IPS-20b (cell line): ENCODE measurements around the gene HOXA5.

ENCODE experiments used
- H3K27ac ChIP-seq: one replicate; pipeline ENCODE4 v1.5.1; 2013; ENCODE audit warnings: low read length
- H3K27me3 ChIP-seq: 2 replicates; pipeline ENCODE4 v1.6.1; 2013; ENCODE audit warnings: mild to moderate bottlenecking, low read length, inconsistent platforms; ENCODE audit not compliant: insufficient read depth
- H3K36me3 ChIP-seq: 2 replicates; pipeline ENCODE4 v1.6.1; 2013; ENCODE audit warnings: low read depth, mild to moderate bottlenecking, inconsistent platforms, low read length, moderate library complexity; ENCODE audit not compliant: insufficient read depth
- H3K4me1 ChIP-seq: 2 replicates; pipeline ENCODE4 v1.6.1; 2013; ENCODE audit warnings: mild to moderate bottlenecking, control low read depth, inconsistent platforms, low read length, moderate library complexity; ENCODE audit not compliant: insufficient read depth
- H3K4me3 ChIP-seq: 2 replicates; pipeline ENCODE4 v1.5.1; 2013; ENCODE audit warnings: mild to moderate bottlenecking, low read length, inconsistent platforms
- H3K9ac ChIP-seq: 2 replicates; pipeline ENCODE4 v1.6.1; 2013; ENCODE audit warnings: low read depth, mild to moderate bottlenecking, inconsistent platforms, low read length, moderate library complexity
- H3K9me3 ChIP-seq: 2 replicates; pipeline ENCODE4 v1.6.1; 2013; ENCODE audit warnings: mild to moderate bottlenecking, low read depth, low read length, inconsistent platforms; ENCODE audit not compliant: insufficient read depth

HOXA5 gene

DNA sequence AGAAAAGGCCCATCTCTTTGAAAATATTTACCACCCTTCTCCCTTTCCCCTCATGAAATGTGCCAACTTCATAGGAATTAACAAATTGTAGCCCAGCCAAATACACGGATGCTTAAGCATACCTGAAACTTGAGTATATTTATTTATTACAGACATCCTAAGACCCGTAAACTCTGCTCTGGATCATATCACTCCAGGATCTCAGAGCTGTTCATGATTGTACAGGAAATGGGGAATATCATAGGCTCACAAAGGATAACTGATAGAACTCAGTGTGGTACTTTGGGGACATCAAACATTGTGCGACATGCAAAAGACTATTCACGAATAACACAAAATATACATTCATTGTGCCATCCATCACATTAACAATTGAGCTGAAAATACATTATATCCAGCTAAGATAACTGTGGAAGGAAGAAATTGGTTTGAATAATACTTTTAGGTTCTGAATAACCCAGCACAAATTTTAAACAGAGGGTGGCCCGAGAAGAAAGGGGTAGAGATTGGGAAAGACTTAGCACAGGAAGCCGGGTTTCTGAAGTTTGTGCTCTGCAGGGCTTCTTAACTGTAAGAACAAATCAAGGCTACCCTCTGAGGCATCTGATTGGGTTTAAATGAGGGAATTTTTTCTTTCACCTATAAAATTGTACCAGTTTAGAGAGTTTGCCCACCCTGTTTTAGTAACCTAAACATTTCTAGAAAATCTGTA is 50.1 kb downstream of the HOXA5 start:
- Histone ChIP-seq H3K27ac (no peak overlapping the region), H3K4me1 (peaks cover 23% of the 10 kb centered on the region)

GRCh38 chr7:27092819-27093110 is 50.7 kb downstream of the HOXA5 start:
- no peak overlapping the region for H3K9ac ChIP-seq
- no peak overlapping the region for H3K27ac ChIP-seq
- H3K36me3 ChIP-seq, result no peaks in the 10 kb centered on the region
- peaks cover 100% of the 10 kb centered on the region for H3K27me3 ChIP-seq
- H3K9me3 ChIP-seq, result peaks cover 5% of the 10 kb centered on the region; the same call in 1 of the 2 replicates
- peaks cover 23% of the 10 kb centered on the region for H3K4me1 ChIP-seq
- H3K4me3 ChIP-seq, result no peak overlapping the region

More for the DNA sequence above, 50.1 kb downstream of the HOXA5 start:
- Histone ChIP-seq H3K9me3 (peaks cover 5% of the 10 kb centered on the region; the same call in 1 of the 2 replicates), H3K9ac (no peak overlapping the region), H3K36me3 (no peaks in the 10 kb centered on the region), H3K4me3 (no peak overlapping the region), H3K27me3 (peaks cover 100% of the 10 kb centered on the region)

DNA sequence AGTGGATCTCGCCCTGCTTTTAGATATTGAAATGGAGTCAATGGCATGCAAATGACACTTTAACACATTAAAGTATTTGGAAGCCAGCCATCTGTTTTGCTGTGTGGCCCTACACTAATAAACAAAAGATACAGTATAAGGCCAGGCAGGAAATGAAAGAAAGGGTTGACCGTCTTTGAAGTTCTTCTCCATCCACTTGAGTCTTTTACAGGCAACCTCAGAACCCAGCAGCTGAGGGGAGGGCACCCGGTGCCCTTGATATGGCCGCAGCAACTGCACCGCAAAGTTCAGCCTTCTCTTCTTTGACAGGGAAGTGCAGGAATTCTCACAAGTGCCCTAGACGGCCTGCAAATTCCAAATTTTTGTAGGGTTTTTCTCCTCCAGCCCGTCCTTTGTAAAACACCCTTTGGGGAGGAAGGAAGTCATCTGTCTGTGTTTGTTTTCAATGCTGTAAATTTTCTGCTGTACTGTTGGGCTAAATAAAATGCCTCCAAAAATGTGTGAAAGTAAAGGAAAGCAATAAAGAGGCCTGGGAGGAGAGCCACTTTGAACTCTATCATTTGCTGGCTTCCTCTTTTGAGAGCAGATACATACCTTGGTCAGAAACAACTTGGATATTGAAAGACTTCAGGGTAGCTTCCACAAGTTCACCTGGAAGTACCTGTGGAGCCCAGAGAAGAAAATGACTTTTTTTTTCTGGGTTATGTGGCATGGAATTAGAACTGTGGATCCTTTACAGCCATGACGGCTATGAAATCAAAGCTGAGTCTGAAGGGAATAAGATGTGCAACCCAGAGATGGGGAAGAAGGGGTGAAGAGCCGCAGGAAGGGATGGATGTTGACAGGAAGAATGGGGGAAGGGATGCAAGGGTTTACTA is 51.3 kb downstream of the HOXA5 start:
- Histone ChIP-seq H3K27ac (no peak overlapping the region), H3K36me3 (no peaks in the 10 kb centered on the region), H3K4me3 (no peak overlapping the region), H3K27me3 (peaks cover 100% of the 10 kb centered on the region), H3K9ac (no peak overlapping the region), H3K9me3 (peaks cover 5% of the 10 kb centered on the region; the same call in 1 of the 2 replicates), H3K4me1 (peaks cover 19% of the 10 kb centered on the region)

DNA sequence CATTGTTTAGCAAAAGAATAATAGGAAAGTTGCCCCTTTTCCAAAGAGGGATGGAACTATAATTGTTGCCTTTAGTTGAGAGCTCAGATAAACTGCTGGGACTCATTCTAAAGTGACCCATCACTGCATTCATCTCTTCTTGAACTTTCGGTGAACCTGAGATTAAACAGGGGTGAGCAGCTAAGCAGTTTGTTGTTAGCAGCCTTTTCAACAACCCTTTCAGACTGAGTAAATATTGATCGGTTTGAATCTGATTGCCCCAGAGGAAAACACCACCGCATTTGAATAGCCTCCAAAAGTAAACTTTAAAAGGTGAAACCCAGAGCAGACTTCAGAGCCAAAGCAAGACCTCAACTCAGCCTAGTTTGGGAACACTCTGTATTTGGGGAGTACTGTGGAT is 52.4 kb downstream of the HOXA5 start:
- no peak overlapping the region for H3K27ac ChIP-seq
- H3K9ac ChIP-seq, result no peak overlapping the region
- H3K4me1 ChIP-seq, result peaks cover 18% of the 10 kb centered on the region
- H3K36me3 ChIP-seq, result no peaks in the 10 kb centered on the region
- peaks cover 98% of the 10 kb centered on the region for H3K27me3 ChIP-seq
- H3K4me3 ChIP-seq, result no peak overlapping the region
- peaks cover 5% of the 10 kb centered on the region; the same call in 1 of the 2 replicates for H3K9me3 ChIP-seq
